Measurements from ENCODE around the gene RAMAC. TPM values are rescaled to one million over a fixed set of nuclear protein-coding genes. Genes with fewer than 3 reads are reported as not detected.

The RAMAC gene
- polyA plus RNA-seq, 4 donors, result 18.2 to 28.8 (median 20.2) TPM

DNA sequence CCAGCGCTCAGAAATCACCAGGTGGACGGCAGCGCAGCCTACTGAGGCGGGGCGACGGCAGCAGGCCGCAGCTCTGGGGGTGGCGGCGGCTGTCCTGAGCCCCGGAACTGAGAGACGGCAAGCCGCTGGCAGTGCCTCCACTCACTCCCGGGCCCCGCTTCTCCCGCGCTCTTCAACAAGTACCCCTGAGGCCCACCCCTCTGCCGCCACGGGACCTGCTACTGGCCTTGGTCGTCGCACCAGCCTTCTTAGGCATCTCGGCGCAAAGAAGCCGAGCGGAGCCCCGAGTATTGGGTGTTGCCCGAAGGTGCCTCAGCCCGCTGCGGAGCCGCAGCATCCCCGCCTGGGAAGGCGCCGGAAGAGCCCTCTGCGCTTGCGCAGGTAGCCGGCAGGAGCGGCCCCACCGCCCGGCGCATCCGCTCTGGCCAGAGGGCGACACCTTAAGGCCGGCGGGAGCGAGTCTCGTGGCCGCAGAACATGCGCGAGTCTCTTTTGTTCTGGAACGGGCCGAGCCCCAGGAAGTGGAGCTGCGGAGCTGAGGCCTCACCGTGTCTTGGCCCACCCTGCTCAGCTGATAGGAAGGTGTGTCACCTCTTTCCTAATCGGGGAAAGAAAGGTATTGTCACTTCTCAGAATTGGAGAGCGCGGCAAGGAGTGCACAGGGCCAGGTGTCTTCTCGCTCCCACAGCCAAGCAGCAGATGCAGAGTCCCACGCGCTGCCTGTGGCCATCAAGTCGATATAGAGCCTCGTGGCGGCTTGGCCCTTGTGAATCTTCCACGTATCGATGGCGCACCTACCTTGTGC is 25.5 kb downstream of the RAMAC start, which contains the start of gene C15orf40:
Gene C15orf40 (minus strand): TSS at position 369 of the 805 bp plus-strand sequence. CDS start 32 bp downstream, at position 337.
- Histone ChIP-seq H3K9me3 (ENCODE audit: control insufficient read depth in 2 of 2, insufficient read depth in 1 of 2, low read depth in 1 of 2, low read length in 1 of 2) (no peaks in the 10 kb centered on the region), H3K27me3 (ENCODE audit: control insufficient read depth in 3 of 3, insufficient read depth in 3 of 3, low read length in 3 of 3) (no peaks in the 10 kb centered on the region), H3K27ac (ENCODE audit: low read depth in 1 of 3, low read length in 2 of 3) (peak within 1 kb of the TSS; percentile 53 to 86 (median 84)), H3K4me3 (ENCODE audit: low read depth in 1 of 3, low read length in 3 of 3) (peak within 1 kb of the TSS; percentile 80 to 94 (median 93)), H3K36me3 (ENCODE audit: control insufficient read depth in 3 of 3, insufficient read depth in 2 of 3, low read depth in 1 of 3, low read length in 3 of 3) (peaks cover 6 to 22% (median 11%) of the 10 kb centered on the region in 3 donors), H3K4me1 (ENCODE audit: control insufficient read depth in 3 of 3, insufficient read depth in 2 of 3, low read depth in 1 of 3, low read length in 2 of 3) (peaks cover 6 to 23% (median 15%) of the 10 kb centered on the region in 3 donors)
- peak; percentile 93 to 96 for DNase-seq
- FAIRE-seq, result no peak
- 1% methylated on average over 58 to 64 of the region's 64 CpGs for WGBS, 3 donors

DNA sequence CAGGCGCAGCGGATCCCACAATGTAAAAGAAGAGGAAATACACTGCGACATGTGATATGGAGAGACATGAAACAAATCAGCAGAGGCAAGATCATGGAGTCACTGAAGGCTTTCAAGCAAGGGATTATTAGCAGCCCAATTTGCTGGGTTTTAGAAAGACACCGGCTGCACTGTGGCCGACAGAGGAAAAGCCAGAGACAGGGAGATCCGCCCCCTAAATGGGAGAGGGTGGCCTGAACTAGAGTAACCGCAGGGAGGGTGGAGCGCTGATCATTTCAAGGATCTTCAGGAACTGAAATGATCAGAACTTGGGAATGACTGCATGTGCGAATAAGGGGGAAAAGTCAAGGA is 26.0 kb downstream of the RAMAC start:
- no peak for FAIRE-seq
- no peaks in the 10 kb centered on the region for H3K9me3 ChIP-seq (ENCODE audit: control insufficient read depth in 2 of 2, insufficient read depth in 1 of 2, low read depth in 1 of 2, low read length in 1 of 2)
- no peaks in the 10 kb centered on the region for H3K27me3 ChIP-seq (ENCODE audit: control insufficient read depth in 3 of 3, insufficient read depth in 3 of 3, low read length in 3 of 3)
- peak overlapping the region in 2 of 3 donors; percentile 80 to 94 for H3K4me3 ChIP-seq (ENCODE audit: low read depth in 1 of 3, low read length in 3 of 3)
- H3K27ac ChIP-seq (ENCODE audit: low read depth in 1 of 3, low read length in 2 of 3), result peak overlapping the region; percentile 34 to 84 (median 76)
- 50 to 66% (median 64%) methylated on average over 9 of the region's 9 CpGs for WGBS, 3 donors
- H3K4me1 ChIP-seq (ENCODE audit: control insufficient read depth in 3 of 3, insufficient read depth in 2 of 3, low read depth in 1 of 3, low read length in 2 of 3), result peaks cover 6 to 23% (median 15%) of the 10 kb centered on the region in 3 donors
- peaks cover 4 to 19% (median 9%) of the 10 kb centered on the region in 3 donors for H3K36me3 ChIP-seq (ENCODE audit: control insufficient read depth in 3 of 3, insufficient read depth in 2 of 3, low read depth in 1 of 3, low read length in 3 of 3)
- DNase-seq, result no peak

DNA sequence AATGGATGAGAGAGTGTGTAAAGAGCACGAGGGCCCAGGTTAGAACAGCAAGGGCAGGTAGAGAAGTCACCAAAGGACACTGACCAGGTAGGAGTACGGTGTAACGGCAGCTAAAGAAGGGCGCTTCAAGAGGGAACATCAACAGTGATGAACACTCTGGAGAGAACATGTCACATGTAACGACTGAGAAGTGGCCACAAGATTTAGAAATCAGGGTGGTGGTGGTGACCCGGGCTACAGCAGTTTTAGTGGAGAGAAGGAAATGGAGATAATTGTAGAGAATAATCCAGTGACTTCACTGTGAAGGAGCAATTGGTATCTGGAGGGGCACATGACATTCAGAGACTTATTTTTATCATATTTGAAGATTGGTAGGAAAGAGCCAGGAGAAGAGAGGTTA is 26.6 kb downstream of the RAMAC start:
- FAIRE-seq, result no peak

DNA sequence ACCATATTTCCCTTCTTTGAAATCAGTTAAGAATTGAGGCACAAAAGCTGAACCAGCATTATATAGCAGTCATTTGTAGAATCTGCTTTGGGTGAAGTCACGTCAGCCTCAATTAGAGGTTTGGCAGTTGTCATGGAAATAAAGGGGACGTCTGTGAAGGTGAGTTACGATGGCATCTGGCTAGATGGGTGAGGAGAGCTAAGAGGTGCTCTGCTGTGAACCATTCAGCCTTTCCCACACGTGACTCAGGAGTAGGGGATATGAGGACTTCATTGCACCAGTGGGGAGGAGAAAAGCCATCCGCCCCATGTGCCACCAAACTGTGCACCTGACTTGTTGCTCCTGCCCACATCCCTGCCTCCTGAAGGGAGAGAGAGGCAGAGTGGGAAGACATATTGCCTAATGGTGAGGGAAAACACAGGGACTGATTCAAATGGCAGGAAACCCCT is 28.2 kb downstream of the RAMAC start:
- Histone ChIP-seq H3K9me3 (ENCODE audit: control insufficient read depth in 2 of 2, insufficient read depth in 1 of 2, low read depth in 1 of 2, low read length in 1 of 2) (no peaks in the 10 kb centered on the region), H3K4me1 (ENCODE audit: control insufficient read depth in 3 of 3, insufficient read depth in 2 of 3, low read depth in 1 of 3, low read length in 2 of 3) (peaks cover 6 to 23% (median 15%) of the 10 kb centered on the region in 3 donors), H3K27ac (ENCODE audit: low read depth in 1 of 3, low read length in 2 of 3) (no peak overlapping the region), H3K36me3 (ENCODE audit: control insufficient read depth in 3 of 3, insufficient read depth in 2 of 3, low read depth in 1 of 3, low read length in 3 of 3) (peaks cover 4 to 14% (median 4%) of the 10 kb centered on the region in 3 donors), H3K4me3 (ENCODE audit: low read depth in 1 of 3, low read length in 3 of 3) (no peak overlapping the region), H3K27me3 (ENCODE audit: control insufficient read depth in 3 of 3, insufficient read depth in 3 of 3, low read length in 3 of 3) (no peaks in the 10 kb centered on the region)
- no peak for FAIRE-seq
- 58 to 65% (median 60%) methylated on average over 5 of the region's 5 CpGs for WGBS, 3 donors
- DNase-seq, result no peak

More for the DNA sequence above, 26.6 kb downstream of the RAMAC start:
- H3K4me3 ChIP-seq (ENCODE audit: low read depth in 1 of 3, low read length in 3 of 3), result no peak overlapping the region
- H3K27ac ChIP-seq (ENCODE audit: low read depth in 1 of 3, low read length in 2 of 3), result no peak overlapping the region
- 94 to 98% (median 96%) methylated on average over 6 of the region's 6 CpGs for WGBS, 3 donors
- peaks cover 6 to 23% (median 15%) of the 10 kb centered on the region in 3 donors for H3K4me1 ChIP-seq (ENCODE audit: control insufficient read depth in 3 of 3, insufficient read depth in 2 of 3, low read depth in 1 of 3, low read length in 2 of 3)
- H3K36me3 ChIP-seq (ENCODE audit: control insufficient read depth in 3 of 3, insufficient read depth in 2 of 3, low read depth in 1 of 3, low read length in 3 of 3), result peaks cover 2 to 17% (median 6%) of the 10 kb centered on the region in 3 donors
- no peaks in the 10 kb centered on the region for H3K27me3 ChIP-seq (ENCODE audit: control insufficient read depth in 3 of 3, insufficient read depth in 3 of 3, low read length in 3 of 3)
- DNase-seq, result no peak
- no peaks in the 10 kb centered on the region for H3K9me3 ChIP-seq (ENCODE audit: control insufficient read depth in 2 of 2, insufficient read depth in 1 of 2, low read depth in 1 of 2, low read length in 1 of 2)

DNA sequence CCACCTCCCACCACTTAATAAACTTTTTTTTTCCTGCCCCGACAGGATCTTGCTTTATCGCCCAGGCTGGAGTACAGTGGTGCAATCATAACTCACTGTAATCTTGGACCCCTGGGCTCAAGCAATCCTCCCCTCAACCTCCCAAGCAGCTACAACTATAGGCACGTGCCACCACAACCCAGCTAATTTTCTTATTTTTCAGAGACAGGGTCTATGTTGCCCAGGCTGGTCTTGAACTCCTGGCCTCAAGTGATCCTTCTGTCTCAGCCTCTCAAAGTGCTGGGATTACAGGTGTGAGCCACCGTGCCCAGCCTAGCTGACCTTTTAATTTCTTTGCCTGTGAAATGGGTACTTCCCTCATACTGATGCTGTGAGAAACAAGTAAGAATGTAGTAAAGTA is 29.4 kb downstream of the RAMAC start:
- WGBS, 3 donors, result 87 to 91% (median 90%) methylated on average over 4 of the region's 4 CpGs
- H3K4me3 ChIP-seq (ENCODE audit: low read depth in 1 of 3, low read length in 3 of 3), result no peak overlapping the region
- H3K36me3 ChIP-seq (ENCODE audit: control insufficient read depth in 3 of 3, insufficient read depth in 2 of 3, low read depth in 1 of 3, low read length in 3 of 3), result peaks cover 6 to 21% (median 10%) of the 10 kb centered on the region in 3 donors
- FAIRE-seq (no peak), DNase-seq (no peak)
- peaks cover 3 to 19% (median 11%) of the 10 kb centered on the region in 3 donors for H3K4me1 ChIP-seq (ENCODE audit: control insufficient read depth in 3 of 3, insufficient read depth in 2 of 3, low read depth in 1 of 3, low read length in 2 of 3)
- H3K27ac ChIP-seq (ENCODE audit: low read depth in 1 of 3, low read length in 2 of 3), result no peak overlapping the region
- H3K27me3 ChIP-seq (ENCODE audit: control insufficient read depth in 3 of 3, insufficient read depth in 3 of 3, low read length in 3 of 3), result no peaks in the 10 kb centered on the region
- no peaks in the 10 kb centered on the region for H3K9me3 ChIP-seq (ENCODE audit: control insufficient read depth in 2 of 2, insufficient read depth in 1 of 2, low read depth in 1 of 2, low read length in 1 of 2)

DNA sequence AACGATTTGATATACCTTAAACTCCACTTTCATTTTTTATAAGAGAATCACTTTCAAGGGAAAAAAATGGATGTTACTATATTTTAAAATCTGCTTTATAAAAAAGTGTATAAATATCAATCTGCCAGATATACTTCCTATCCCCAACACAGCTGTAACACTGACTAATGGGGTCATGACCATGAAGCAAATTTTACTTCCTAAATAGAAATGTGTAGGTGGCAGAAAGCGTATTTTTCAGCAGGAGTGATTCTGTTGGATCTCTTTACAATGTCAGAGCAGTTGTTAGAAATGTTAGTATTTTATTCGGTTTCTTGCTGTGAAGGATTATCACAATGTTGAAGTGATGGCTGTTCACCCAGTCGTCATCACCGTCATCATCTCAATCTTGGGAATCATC is 30.9 kb downstream of the RAMAC start:
- H3K4me3 ChIP-seq (ENCODE audit: low read depth in 1 of 3, low read length in 3 of 3), result no peak overlapping the region
- 90 to 91% (median 90%) methylated on average over 5 of the region's 5 CpGs for WGBS, 3 donors
- FAIRE-seq, result no peak
- no peak overlapping the region for H3K27ac ChIP-seq (ENCODE audit: low read depth in 1 of 3, low read length in 2 of 3)
- H3K27me3 ChIP-seq (ENCODE audit: control insufficient read depth in 3 of 3, insufficient read depth in 3 of 3, low read length in 3 of 3), result no peaks in the 10 kb centered on the region
- peaks cover 2 to 11% (median 7%) of the 10 kb centered on the region in 3 donors for H3K4me1 ChIP-seq (ENCODE audit: control insufficient read depth in 3 of 3, insufficient read depth in 2 of 3, low read depth in 1 of 3, low read length in 2 of 3)
- no peaks in the 10 kb centered on the region for H3K9me3 ChIP-seq (ENCODE audit: control insufficient read depth in 2 of 2, insufficient read depth in 1 of 2, low read depth in 1 of 2, low read length in 1 of 2)
- no peak for DNase-seq
- peaks cover 6 to 25% (median 10%) of the 10 kb centered on the region in 3 donors for H3K36me3 ChIP-seq (ENCODE audit: control insufficient read depth in 3 of 3, insufficient read depth in 2 of 3, low read depth in 1 of 3, low read length in 3 of 3)

DNA sequence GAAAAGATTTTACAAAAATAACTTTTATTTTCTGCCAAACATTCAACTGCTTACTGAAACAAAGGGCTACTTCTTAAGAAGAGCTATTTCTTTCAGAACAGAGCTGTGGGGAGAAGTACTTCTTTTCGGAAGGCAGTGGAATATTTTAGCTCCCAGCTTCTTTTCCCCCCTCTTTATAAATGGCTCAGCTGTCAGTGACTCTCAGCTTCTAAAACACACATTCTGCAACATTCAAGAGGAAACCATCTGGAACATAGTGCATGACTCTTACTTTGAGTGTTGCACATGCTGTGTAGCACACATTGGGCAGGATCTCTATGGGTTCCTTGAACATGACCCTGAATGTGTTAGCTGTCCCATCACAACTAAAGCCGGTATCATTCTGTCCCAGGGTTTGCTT is 32.4 kb downstream of the RAMAC start:
- FAIRE-seq (no peak), DNase-seq (no peak)
- 89 to 98% (median 91%) methylated on average over 2 of the region's 2 CpGs for WGBS, 3 donors
- Histone ChIP-seq H3K36me3 (ENCODE audit: control insufficient read depth in 3 of 3, insufficient read depth in 2 of 3, low read depth in 1 of 3, low read length in 3 of 3) (peaks cover 6 to 29% (median 10%) of the 10 kb centered on the region in 3 donors), H3K27me3 (ENCODE audit: control insufficient read depth in 3 of 3, insufficient read depth in 3 of 3, low read length in 3 of 3) (no peaks in the 10 kb centered on the region), H3K27ac (ENCODE audit: low read depth in 1 of 3, low read length in 2 of 3) (no peak overlapping the region), H3K4me1 (ENCODE audit: control insufficient read depth in 3 of 3, insufficient read depth in 2 of 3, low read depth in 1 of 3, low read length in 2 of 3) (peaks cover 0 to 3% (median 0%) of the 10 kb centered on the region in 3 donors), H3K9me3 (ENCODE audit: control insufficient read depth in 2 of 2, insufficient read depth in 1 of 2, low read depth in 1 of 2, low read length in 1 of 2) (no peaks in the 10 kb centered on the region), H3K4me3 (ENCODE audit: low read depth in 1 of 3, low read length in 3 of 3) (no peak overlapping the region)

DNA sequence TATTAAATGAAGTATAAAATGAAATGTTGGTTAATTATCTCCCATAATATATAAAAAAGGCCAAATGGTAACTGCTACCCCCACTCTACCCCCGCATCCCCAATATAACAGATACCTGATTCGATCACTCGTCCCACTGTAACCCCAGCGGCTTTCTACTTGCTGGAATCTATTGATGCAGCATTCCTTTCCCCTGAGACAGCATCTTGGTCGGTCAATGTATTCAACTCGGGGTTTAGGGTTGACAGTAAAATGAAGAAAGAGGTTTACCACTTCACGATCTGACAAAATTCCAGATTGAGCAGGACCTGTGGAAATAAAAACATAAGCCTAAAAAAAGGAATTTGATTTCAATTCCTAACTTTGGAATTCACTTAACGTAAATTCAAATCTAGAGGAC is 44.0 kb downstream of the RAMAC start:
- WGBS, 3 donors, result 96 to 98% (median 97%) methylated on average over 8 of the region's 8 CpGs
- DNase-seq, result no peak
- Histone ChIP-seq H3K27me3 (ENCODE audit: control insufficient read depth in 3 of 3, insufficient read depth in 3 of 3, low read length in 3 of 3) (no peaks in the 10 kb centered on the region), H3K4me1 (ENCODE audit: control insufficient read depth in 3 of 3, insufficient read depth in 2 of 3, low read depth in 1 of 3, low read length in 2 of 3) (no peaks in the 10 kb centered on the region), H3K9me3 (ENCODE audit: control insufficient read depth in 2 of 2, insufficient read depth in 1 of 2, low read depth in 1 of 2, low read length in 1 of 2) (peaks cover 0 to 2% of the 10 kb centered on the region in 2 donors), H3K36me3 (ENCODE audit: control insufficient read depth in 3 of 3, insufficient read depth in 2 of 3, low read depth in 1 of 3, low read length in 3 of 3) (peaks cover 6 to 35% (median 7%) of the 10 kb centered on the region in 3 donors), H3K4me3 (ENCODE audit: low read depth in 1 of 3, low read length in 3 of 3) (no peak overlapping the region), H3K27ac (ENCODE audit: low read depth in 1 of 3, low read length in 2 of 3) (no peak overlapping the region)
- no peak for FAIRE-seq
